C4-2B (cell line): ENCODE results near the gene HACE1.

Source experiments
- ZFX ChIP-seq: fragments of 450-650 bp; IDR thresholded peaks from 2 replicates; pipeline ENCODE4 v1.6.1; 2017
- TF ChIP-seq, protein P1 (sequence below): fragments of 450-650 bp; conservative IDR thresholded peaks from 2 replicates; pipeline ENCODE4 v1.5.1; 2017; ENCODE audit warnings: mild to moderate bottlenecking

DNA sequence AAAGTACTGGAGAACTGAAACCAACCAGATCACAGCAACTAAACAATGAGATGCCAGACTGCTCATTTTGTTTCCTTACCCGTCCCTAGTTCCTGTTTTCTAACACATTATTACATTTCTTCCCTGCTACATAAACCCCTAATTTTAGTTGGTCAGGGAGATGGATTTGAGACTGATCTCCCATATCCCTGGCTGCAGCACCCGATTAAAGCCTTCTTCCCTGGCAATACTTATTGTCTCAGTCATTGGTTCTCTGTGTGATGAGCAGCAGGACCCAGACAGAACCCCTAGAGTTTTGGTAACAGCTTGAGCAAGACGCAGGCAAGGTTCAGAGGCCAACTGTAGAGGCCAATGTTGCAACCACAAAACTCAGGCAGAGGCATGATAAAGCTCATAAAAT is 28.3 kb upstream of the HACE1 start:
- TF ChIP-seq, protein P1, sequence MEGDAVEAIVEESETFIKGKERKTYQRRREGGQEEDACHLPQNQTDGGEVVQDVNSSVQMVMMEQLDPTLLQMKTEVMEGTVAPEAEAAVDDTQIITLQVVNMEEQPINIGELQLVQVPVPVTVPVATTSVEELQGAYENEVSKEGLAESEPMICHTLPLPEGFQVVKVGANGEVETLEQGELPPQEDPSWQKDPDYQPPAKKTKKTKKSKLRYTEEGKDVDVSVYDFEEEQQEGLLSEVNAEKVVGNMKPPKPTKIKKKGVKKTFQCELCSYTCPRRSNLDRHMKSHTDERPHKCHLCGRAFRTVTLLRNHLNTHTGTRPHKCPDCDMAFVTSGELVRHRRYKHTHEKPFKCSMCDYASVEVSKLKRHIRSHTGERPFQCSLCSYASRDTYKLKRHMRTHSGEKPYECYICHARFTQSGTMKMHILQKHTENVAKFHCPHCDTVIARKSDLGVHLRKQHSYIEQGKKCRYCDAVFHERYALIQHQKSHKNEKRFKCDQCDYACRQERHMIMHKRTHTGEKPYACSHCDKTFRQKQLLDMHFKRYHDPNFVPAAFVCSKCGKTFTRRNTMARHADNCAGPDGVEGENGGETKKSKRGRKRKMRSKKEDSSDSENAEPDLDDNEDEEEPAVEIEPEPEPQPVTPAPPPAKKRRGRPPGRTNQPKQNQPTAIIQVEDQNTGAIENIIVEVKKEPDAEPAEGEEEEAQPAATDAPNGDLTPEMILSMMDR, result no peak
- no peak for TF ChIP-seq ZFX
